Activated CD8-positive, alpha-beta T cell treated with anti-CD3 and anti-CD28 coated beads for 36 hours (primary cell): ENCODE data around the gene OR10H1. TPM values are rescaled to one million over a fixed set of nuclear protein-coding genes. Genes with fewer than 3 reads are reported as not detected.
"Not testable (repeated sequence)": the region's sequence is repeated elsewhere in the genome, so short reads cannot be mapped to it uniquely, and the experiment has no call there.

Experiments used
- ATAC-seq: fragments of 200-7000 bp; cut with Tn5 transposase; one replicate; pipeline ENCODE4 v1.10.0; 2021; ENCODE audit warnings: mild to moderate bottlenecking, moderate library complexity
- CTCF ChIA-PET: fragments of 350-600 bp; sonication (Branson Sonifier 250); formaldehyde crosslinking; loops from one replicate; lab custom pipeline; 2021; ENCODE audit warnings: antibody characterized with exemption; lab: Charles Lee
- POLR2A ChIA-PET: fragments of 350-600 bp; sonication (Branson Sonifier 250); formaldehyde crosslinking; loops from one replicate; lab custom pipeline; 2021; ENCODE audit warnings: antibody characterized with exemption; lab: Charles Lee
- DNase-seq: peaks from one replicate; pipeline ENCODE4 v3.0.0-alpha.2; 2020
- H3K27ac Mint-ChIP-seq: one replicate; pipeline ENCODE4 v1.8.0; 2021; ENCODE audit warnings: mild to moderate bottlenecking, mixed read lengths
- H3K27me3 Mint-ChIP-seq: one replicate; pipeline ENCODE4 v1.8.0; 2021; ENCODE audit warnings: mixed read lengths
- H3K36me3 Mint-ChIP-seq: one replicate; pipeline ENCODE4 v1.8.0; 2021; ENCODE audit warnings: low read depth, mixed read lengths
- H3K4me1 Mint-ChIP-seq: one replicate; pipeline ENCODE4 v1.8.0; 2021; ENCODE audit warnings: low read depth, mixed read lengths
- H3K4me3 Mint-ChIP-seq: one replicate; pipeline ENCODE4 v1.8.0; 2021; ENCODE audit warnings: mild to moderate bottlenecking, moderate library complexity, mixed read lengths
- H3K9me3 Mint-ChIP-seq: one replicate; pipeline ENCODE4 v1.8.0; 2021; ENCODE audit warnings: mixed read lengths
- intact Hi-C: fragments of 100-400 bp; cut with micrococcal nuclease; formaldehyde crosslinking; loops from one replicate; pipeline ENCODE4 v1.10.0; 2022
- total RNA-seq, 2 experiments: library from RNA; stranded (reverse); gene quantifications; one replicate each; pipeline ENCODE4 v1.2.3, GENCODE V29; 2021
- TF ChIP-seq, protein P1 (sequence below): fragments of 200-600 bp; IDR thresholded peaks from one replicate; pipeline ENCODE4 v1.8.0; 2022; ENCODE audit warnings: antibody characterized with exemption, mild to moderate bottlenecking

Gene OR10H1
- total RNA-seq, 2 experiments from 2014 or later = not detected

DNA sequence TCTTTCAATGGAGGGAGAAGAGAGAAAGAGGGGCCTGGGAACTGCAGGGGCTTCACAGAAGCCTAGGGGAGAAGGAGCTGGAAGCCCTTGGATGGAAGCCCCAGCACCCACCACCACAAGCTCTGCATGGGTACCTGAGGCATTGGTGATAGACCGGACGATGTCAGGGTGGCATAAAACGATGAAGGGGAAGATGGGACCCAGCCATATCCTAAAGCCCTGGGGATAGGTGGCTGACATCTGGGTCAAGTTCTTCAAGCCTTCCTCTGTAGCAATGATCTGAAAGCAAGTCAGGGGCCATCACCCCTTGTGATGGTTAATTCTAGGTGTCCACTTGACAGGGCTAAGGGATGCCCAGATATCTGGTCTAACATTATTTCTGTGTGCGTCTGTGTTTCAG is 39.2 kb downstream of the OR10H1 start:
- intact Hi-C loops = no loop called here
- peaks cover 14% of the 10 kb centered on the region for H3K27me3 Mint-ChIP-seq
- ATAC-seq = no peak
- no peak for DNase-seq
- ChIA-PET POLR2A (no interaction called here), CTCF (no interaction called here)
- H3K27ac Mint-ChIP-seq = no peak overlapping the region
- TF ChIP-seq, protein P1, sequence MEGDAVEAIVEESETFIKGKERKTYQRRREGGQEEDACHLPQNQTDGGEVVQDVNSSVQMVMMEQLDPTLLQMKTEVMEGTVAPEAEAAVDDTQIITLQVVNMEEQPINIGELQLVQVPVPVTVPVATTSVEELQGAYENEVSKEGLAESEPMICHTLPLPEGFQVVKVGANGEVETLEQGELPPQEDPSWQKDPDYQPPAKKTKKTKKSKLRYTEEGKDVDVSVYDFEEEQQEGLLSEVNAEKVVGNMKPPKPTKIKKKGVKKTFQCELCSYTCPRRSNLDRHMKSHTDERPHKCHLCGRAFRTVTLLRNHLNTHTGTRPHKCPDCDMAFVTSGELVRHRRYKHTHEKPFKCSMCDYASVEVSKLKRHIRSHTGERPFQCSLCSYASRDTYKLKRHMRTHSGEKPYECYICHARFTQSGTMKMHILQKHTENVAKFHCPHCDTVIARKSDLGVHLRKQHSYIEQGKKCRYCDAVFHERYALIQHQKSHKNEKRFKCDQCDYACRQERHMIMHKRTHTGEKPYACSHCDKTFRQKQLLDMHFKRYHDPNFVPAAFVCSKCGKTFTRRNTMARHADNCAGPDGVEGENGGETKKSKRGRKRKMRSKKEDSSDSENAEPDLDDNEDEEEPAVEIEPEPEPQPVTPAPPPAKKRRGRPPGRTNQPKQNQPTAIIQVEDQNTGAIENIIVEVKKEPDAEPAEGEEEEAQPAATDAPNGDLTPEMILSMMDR = no peak
- H3K4me1 Mint-ChIP-seq = no peaks in the 10 kb centered on the region
- no peak overlapping the region for H3K4me3 Mint-ChIP-seq
- no peaks in the 10 kb centered on the region for H3K36me3 Mint-ChIP-seq
- H3K9me3 Mint-ChIP-seq = no peaks in the 10 kb centered on the region

DNA sequence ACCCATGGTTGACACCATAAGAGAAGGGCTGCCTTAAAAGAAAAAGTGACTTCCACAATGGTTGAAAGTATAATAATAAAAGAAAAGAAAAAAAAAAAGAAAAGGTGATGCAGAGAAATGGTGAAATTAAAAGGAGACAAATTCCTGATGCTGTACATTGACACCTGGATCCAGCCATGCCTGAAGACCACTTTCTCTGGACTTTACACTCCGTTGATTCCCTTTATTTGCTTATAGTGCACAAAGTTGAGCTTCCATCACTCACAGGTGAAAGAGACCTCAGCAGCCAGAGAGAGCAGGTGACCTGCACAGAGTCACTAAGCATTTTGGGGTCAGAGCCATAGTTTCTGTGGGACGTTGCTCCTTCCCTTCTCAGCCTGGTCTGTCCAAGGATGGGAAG is 40.2 kb downstream of the OR10H1 start:
- peaks cover 16% of the 10 kb centered on the region for H3K27me3 Mint-ChIP-seq
- no peak overlapping the region for H3K27ac Mint-ChIP-seq
- no peaks in the 10 kb centered on the region for H3K36me3 Mint-ChIP-seq
- H3K9me3 Mint-ChIP-seq = no peaks in the 10 kb centered on the region
- ATAC-seq = no peak
- TF ChIP-seq, protein P1 = no peak
- ChIA-PET CTCF (no interaction called here), POLR2A (no interaction called here)
- DNase-seq = no peak
- no peaks in the 10 kb centered on the region for H3K4me1 Mint-ChIP-seq
- no peak overlapping the region for H3K4me3 Mint-ChIP-seq
- intact Hi-C loops = no loop called here

DNA sequence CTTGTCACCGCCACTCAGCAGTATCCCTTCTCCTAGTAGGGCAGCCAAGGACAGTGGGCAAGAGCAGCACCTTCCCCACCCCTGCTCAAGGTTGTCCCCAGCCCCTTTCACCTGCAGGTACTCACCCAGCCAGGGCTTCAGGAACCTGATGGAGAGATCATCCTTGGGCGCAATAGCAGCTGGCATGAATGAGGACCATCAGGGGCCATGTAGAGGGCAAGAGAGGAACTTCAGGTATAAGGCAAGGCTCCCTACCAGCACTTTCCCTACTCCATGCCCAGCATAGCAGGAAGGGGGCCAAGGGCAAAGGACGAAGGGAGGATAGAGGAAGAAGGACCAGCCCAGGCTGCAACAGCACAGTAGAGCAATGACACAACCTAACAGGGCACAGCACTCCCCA is 41.3 kb downstream of the OR10H1 start:
- H3K36me3 Mint-ChIP-seq, POLR2A ChIA-PET, DNase-seq, intact Hi-C loops, H3K4me1 Mint-ChIP-seq, ATAC-seq, H3K4me3 Mint-ChIP-seq, CTCF ChIA-PET, H3K27ac Mint-ChIP-seq, H3K9me3 Mint-ChIP-seq: not testable (repeated sequence)
- H3K27me3 Mint-ChIP-seq = peaks cover 19% of the 10 kb centered on the region

GRCh38 chr19:15769586-15769985 is 45.9 kb downstream of the OR10H1 start:
- ChIA-PET CTCF (no interaction called here), POLR2A (no interaction called here)
- intact Hi-C loops = no loop called here
- no peaks in the 10 kb centered on the region for H3K9me3 Mint-ChIP-seq
- H3K4me3 Mint-ChIP-seq = no peak overlapping the region
- ATAC-seq (no peak), DNase-seq (peak; percentile 7)
- H3K36me3 Mint-ChIP-seq = no peaks in the 10 kb centered on the region
- TF ChIP-seq, protein P1 = no peak
- H3K27ac Mint-ChIP-seq = no peak overlapping the region
- H3K27me3 Mint-ChIP-seq = peaks cover 26% of the 10 kb centered on the region
- H3K4me1 Mint-ChIP-seq = no peaks in the 10 kb centered on the region

- POLR2A ChIA-PET = no interaction called here
Measured at GRCh38 chr19:15759962-15760565, 55.4 kb downstream of the OR10H1 start.

More at GRCh38 chr19:15759962-15760565, 55.4 kb downstream of the OR10H1 start:
- H3K4me3 Mint-ChIP-seq = peak overlapping the region; percentile 37
- TF ChIP-seq, protein P1 = no peak
- CTCF ChIA-PET = interaction anchor here (1.0 kb wide), 1 partner anchor 43 kb away, joined by 3 read pairs; no protein-coding TSS in a partner anchor
- intact Hi-C loops = no loop called here
- no peak overlapping the region for H3K27ac Mint-ChIP-seq
- H3K9me3 Mint-ChIP-seq = peaks cover 2% of the 10 kb centered on the region
- ATAC-seq (no peak), DNase-seq (peak; percentile 21)
- no peaks in the 10 kb centered on the region for H3K4me1 Mint-ChIP-seq
- no peaks in the 10 kb centered on the region for H3K36me3 Mint-ChIP-seq
- peaks cover 48% of the 10 kb centered on the region for H3K27me3 Mint-ChIP-seq
